Measurements from ENCODE around the gene DAB1. TPM values are rescaled to one million over a fixed set of nuclear protein-coding genes. Genes with fewer than 3 reads are reported as not detected.

The DAB1 gene
- total RNA-seq, 1 experiment from 2014 or later = not detected

- TF ChIP-seq CTCF (IDR thresholded peaks at IDR 0.05 in 2 of 3, conservative IDR thresholded peaks at IDR 0.05 in 1 of 3; ENCODE audit: borderline replicate concordance in 1 of 3, insufficient read depth in 1 of 3, low read depth in 2 of 3, low read length in 2 of 3) (no peak), EZH2 (IDR thresholded peaks at IDR 0.05) (no peak)
Measured at GRCh38 chr1:57089855-57090254, 334.0 kb downstream of the DAB1 start (continued).

GRCh38 chr1:57089221-57089620 lies 334.6 kb downstream of the DAB1 start:
- ChIA-PET RAD21 (ENCODE audit: low non-redundant PET in 1 of 2, low total read pairs in 2 of 2, uncharacterized antibody in 2 of 2, unreplicated experiment in 2 of 2) (no interaction called here), CTCF (no interaction called here), POLR2A (no interaction called here)
- no peak for TF ChIP-seq YY1 (IDR thresholded peaks at IDR 0.05; ENCODE audit: extremely low read depth, insufficient replicate concordance, low read depth, low read length)
- no peak for TF ChIP-seq SRF (IDR thresholded peaks at IDR 0.05; ENCODE audit: low read depth)
- no peak for TF ChIP-seq EZH2 (IDR thresholded peaks at IDR 0.05)
- TF ChIP-seq FOSL1 (IDR thresholded peaks at IDR 0.05; ENCODE audit: low read depth) = no peak
- TF ChIP-seq REST (IDR thresholded peaks at IDR 0.05; ENCODE audit: low read depth) = no peak
- no peak for TF ChIP-seq SIN3A (IDR thresholded peaks at IDR 0.05; ENCODE audit: low read depth)
- TF ChIP-seq TCF7L2 (IDR thresholded peaks at IDR 0.05; ENCODE audit: borderline replicate concordance, extremely low read depth, insufficient read depth, insufficient read length) = no peak
- TF ChIP-seq MAX (IDR thresholded peaks at IDR 0.05) = no peak
- no peak for TF ChIP-seq EZH2phosphoT487 (IDR thresholded peaks at IDR 0.05; ENCODE audit: borderline replicate concordance)
- TF ChIP-seq ZNF274 (IDR thresholded peaks at IDR 0.05; ENCODE audit: low read depth, low read length) = no peak
- TF ChIP-seq ZBTB33 (IDR thresholded peaks at IDR 0.05; ENCODE audit: extremely low read depth, insufficient replicate concordance, low read length) = no peak
- no peak for TF ChIP-seq SP1 (IDR thresholded peaks at IDR 0.05; ENCODE audit: low read depth)
- H3K4me1 ChIP-seq (ENCODE audit: control insufficient read depth in 1 of 2, insufficient read depth in 2 of 2, low read length in 2 of 2) = no peaks in the 10 kb centered on the region
- H3K9ac ChIP-seq (ENCODE audit: low read length) = no peak overlapping the region
- ATAC-seq = no peak
- BruUV-seq (replicated peaks) = no TSS peak
- no peaks in the 10 kb centered on the region for H4K20me1 ChIP-seq (ENCODE audit: insufficient read depth)
- H2AFZ ChIP-seq (ENCODE audit: low read depth, low read length, poor library complexity, severe bottlenecking) = no peak overlapping the region
- no peaks in the 10 kb centered on the region for H3K79me2 ChIP-seq (ENCODE audit: insufficient read depth, low read length)
- intact Hi-C loops (cut with micrococcal nuclease) = no loop called here
- H3K27ac ChIP-seq (ENCODE audit: low read depth, low read length) = no peak overlapping the region
- H3K4me2 ChIP-seq (ENCODE audit: low read length) = no peak overlapping the region
- H3K36me3 ChIP-seq (ENCODE audit: control insufficient read depth in 1 of 2, insufficient read depth in 2 of 2, low read length in 2 of 2) = no peaks in the 10 kb centered on the region
- H3K9me2 ChIP-seq (ENCODE audit: insufficient read depth) = no peaks in the 10 kb centered on the region
- no peak for DNase-seq (ENCODE audit: low read depth, low spot score)
- H3K27me3 ChIP-seq (ENCODE audit: insufficient read depth, low read length) = no peaks in the 10 kb centered on the region
- H3K9me3 ChIP-seq (ENCODE audit: control insufficient read depth in 1 of 2, insufficient read depth in 1 of 2, low read depth in 1 of 2, low read length in 2 of 2) = no peaks in the 10 kb centered on the region
- no peak overlapping the region for H3K4me3 ChIP-seq (replicated peaks in 1 of 2; ENCODE audit: low read depth in 1 of 2, low read length in 2 of 2)

Data from HCT116 (cell line).